ENCODE results near the gene MINDY4. TPM values are rescaled to one million over a fixed set of nuclear protein-coding genes. Genes with fewer than 3 reads are reported as not detected.

MINDY4 gene
- total RNA-seq, 6 donors from 2014 or later = 7.7 to 43.0 (median 19.4) TPM

DNA sequence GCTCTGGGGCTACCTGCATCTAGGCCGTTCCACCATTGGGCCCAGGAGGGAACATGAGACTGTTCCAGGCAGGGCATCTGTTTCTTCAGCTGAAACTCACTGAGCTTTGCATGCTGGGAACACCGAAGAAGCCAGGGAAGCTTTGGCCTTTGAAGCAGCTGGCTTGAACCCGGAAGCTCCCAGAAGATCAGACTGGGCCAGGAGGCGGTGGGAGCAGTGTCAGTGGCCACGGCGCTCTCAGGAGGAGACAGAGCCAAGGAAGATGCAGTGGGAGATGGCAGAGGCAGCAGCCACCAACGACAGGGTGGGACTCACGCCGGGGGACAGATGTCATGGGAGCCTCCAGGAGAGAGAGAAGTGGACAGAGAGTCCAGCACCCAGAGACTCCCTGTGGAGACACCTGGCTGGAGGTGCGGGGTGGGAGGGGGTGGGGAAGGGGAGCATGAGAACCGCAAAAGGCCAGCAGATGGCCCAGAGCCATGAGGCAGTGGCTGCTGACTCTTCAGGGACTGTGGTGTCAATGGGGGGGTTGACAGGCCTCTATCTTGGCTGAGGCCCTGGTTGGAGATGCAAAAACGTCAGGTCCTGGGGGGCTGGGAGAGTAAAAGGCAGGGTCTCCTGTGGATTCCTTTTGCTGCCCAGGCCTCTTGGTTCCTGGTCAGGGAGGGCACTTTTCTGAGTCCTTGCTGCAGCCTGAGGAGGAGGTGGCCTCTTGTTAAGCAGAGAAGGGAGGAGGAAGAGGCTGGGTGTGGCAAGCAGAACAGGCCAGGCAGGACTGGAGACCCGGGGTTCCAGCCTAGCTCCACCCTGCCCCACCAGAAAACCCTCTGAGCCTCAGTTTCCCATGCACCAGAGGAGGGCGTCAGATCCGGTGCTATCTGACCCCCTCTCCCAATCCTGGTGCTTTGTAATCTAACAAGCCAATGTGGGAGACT is 134.1 kb downstream of the MINDY4 start:
- Histone ChIP-seq H3K4me1 (peaks cover 64 to 84% (median 82%) of the 10 kb centered on the region in 4 donors), H3K27me3 (no peaks in the 10 kb centered on the region), H3K27ac (peak overlapping the region; percentile 62 to 81 (median 77)), H3K36me3 (no peaks in the 10 kb centered on the region), H3K4me3 (no peak overlapping the region), H3K9me3 (no peaks in the 10 kb centered on the region)
- WGBS, 2 donors = 67 to 78% methylated on average over 8 to 15 of the region's 15 CpGs
- ATAC-seq (ENCODE audit: low FRiP score in 2 of 2) = peak in 1 of 2 donors; percentile 25
- DNase-seq = peak; percentile 45 to 71
- TF ChIP-seq, protein P1, sequence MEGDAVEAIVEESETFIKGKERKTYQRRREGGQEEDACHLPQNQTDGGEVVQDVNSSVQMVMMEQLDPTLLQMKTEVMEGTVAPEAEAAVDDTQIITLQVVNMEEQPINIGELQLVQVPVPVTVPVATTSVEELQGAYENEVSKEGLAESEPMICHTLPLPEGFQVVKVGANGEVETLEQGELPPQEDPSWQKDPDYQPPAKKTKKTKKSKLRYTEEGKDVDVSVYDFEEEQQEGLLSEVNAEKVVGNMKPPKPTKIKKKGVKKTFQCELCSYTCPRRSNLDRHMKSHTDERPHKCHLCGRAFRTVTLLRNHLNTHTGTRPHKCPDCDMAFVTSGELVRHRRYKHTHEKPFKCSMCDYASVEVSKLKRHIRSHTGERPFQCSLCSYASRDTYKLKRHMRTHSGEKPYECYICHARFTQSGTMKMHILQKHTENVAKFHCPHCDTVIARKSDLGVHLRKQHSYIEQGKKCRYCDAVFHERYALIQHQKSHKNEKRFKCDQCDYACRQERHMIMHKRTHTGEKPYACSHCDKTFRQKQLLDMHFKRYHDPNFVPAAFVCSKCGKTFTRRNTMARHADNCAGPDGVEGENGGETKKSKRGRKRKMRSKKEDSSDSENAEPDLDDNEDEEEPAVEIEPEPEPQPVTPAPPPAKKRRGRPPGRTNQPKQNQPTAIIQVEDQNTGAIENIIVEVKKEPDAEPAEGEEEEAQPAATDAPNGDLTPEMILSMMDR (IDR thresholded peaks at IDR 0.05) = no peak
- no peak for TF ChIP-seq POLR2A (IDR thresholded peaks at IDR 0.05)
- no peak for TF ChIP-seq EP300 (IDR thresholded peaks at IDR 0.05)
- TF ChIP-seq POLR2AphosphoS5 (IDR thresholded peaks at IDR 0.05) = no peak

DNA sequence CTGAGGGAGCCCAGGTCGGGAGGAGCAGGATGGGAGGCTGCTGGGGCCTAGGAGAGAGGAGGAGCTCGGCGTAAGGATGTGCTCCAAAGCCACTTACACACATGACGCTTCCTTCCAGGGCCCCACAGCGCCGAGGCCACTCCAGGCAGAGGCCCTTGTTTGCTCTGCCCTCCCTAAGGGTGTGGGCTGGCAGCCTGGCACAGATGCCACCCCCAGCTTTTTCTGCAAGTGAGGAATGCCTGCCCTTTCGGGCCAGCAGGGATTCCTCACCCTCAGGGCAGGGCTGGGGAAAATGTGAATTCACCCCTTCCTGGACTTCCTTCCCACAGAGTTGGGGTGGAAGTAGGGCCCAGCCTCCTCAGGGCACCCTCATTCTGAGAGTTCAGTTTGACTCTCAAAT is 134.8 kb downstream of the MINDY4 start:
- peaks cover 71 to 89% (median 85%) of the 10 kb centered on the region in 4 donors for H3K4me1 ChIP-seq
- WGBS, 2 donors = 42% methylated on average over 7 of the region's 7 CpGs; no CpG with 5 or more reads in 1 of the 2 donors
- H3K36me3 ChIP-seq = no peaks in the 10 kb centered on the region
- H3K4me3 ChIP-seq = no peak overlapping the region
- DNase-seq (peak; percentile 70 to 89), ATAC-seq (ENCODE audit: low FRiP score in 2 of 2) (peak; percentile 12 to 84)
- no peaks in the 10 kb centered on the region for H3K9me3 ChIP-seq
- H3K27me3 ChIP-seq = no peaks in the 10 kb centered on the region
- peak overlapping the region; percentile 62 to 81 (median 77) for H3K27ac ChIP-seq
- TF ChIP-seq POLR2A (IDR thresholded peaks at IDR 0.05) = no peak
- TF ChIP-seq POLR2AphosphoS5 (IDR thresholded peaks at IDR 0.05) = peak in 1 of 2 donors; percentile 68
- TF ChIP-seq, protein P1 (IDR thresholded peaks at IDR 0.05) = peak in 1 of 6 experiments; percentile 15

DNA sequence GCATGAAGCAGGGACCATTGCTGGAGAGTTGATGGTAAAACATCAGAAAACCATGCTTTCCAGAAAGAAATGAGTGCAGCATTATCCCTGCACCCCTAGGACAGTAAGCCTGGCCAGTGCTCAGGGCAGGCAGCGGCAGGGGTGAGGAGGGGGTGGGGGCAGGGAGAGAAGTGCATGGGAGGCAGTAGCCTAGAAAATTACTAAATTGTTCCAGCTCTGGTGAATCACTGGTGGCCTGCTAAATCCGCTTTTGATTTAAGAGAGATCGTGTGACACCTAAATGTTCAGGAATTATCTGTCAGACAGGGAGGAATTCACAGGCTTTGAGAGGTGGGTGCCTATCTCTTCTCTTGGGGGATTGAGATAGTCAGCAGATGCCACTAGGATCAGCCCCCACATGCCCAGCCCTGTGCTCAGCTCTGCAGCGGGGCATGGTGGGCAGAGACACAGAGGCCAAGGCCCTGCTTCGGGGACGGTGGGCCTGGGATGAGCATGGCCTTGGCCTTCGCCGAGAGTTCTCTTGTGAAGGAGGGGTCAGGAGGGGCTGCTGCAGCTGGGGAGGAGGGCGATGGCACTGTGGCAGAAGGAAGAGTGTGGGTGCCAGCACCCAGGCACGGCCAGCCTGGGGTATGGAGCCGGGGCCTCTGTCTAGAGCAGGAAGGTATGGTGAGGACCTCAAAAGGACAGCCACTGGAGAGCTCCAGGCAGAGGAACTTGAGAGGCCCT is 135.5 kb downstream of the MINDY4 start:
- H3K27ac ChIP-seq = peak overlapping the region; percentile 62 to 81 (median 77)
- WGBS, 2 donors = 82 to 85% methylated on average over 11 of the region's 11 CpGs
- peaks cover 76 to 96% (median 86%) of the 10 kb centered on the region in 4 donors for H3K4me1 ChIP-seq
- peak in 1 of 2 donors; percentile 27 for ATAC-seq (ENCODE audit: low FRiP score in 2 of 2)
- H3K27me3 ChIP-seq = no peaks in the 10 kb centered on the region
- peak in 1 of 2 donors; percentile 59 for DNase-seq
- H3K4me3 ChIP-seq = no peak overlapping the region
- H3K36me3 ChIP-seq = no peaks in the 10 kb centered on the region
- TF ChIP-seq, protein P1 (IDR thresholded peaks at IDR 0.05) = no peak
- H3K9me3 ChIP-seq = no peaks in the 10 kb centered on the region

DNA sequence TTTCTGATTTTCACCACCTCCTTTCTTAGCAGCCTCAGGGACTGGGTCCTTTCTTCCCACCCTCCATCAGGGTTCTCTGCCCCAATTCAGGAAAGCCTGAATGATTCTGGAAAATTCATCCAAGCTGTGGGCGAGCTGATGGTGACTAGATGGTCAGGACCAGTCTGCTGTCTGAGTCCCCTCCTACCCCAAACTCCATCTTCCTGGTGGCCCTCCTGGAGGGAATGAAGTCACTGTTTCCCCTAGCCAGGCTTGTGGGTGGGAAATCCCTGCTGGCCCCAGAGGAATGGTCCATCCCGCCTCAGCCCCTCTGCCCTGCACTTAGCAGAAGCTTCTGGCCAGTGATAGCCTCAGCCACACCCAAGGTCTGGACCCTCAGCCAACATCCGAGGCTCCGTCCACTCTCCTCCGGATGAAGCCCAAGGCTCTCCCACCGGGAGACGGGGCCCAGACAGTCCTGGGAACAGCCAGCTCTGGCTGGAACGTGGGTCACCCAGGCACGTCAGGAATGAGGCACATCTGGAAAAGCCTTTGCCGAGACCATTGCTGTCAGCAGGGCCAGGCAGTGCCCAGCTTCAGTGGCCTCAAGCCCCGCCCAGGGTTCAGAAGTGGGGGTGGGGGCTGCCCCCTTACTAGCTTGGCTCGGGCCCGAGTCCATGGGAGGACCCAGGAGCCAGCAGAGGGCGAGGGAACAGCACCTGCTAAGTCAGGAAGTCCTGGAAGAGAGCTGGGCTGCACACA is 136.5 kb downstream of the MINDY4 start:
- Histone ChIP-seq H3K4me1 (peaks cover 70 to 94% (median 79%) of the 10 kb centered on the region in 4 donors), H3K4me3 (no peak overlapping the region), H3K27me3 (no peaks in the 10 kb centered on the region), H3K36me3 (no peaks in the 10 kb centered on the region), H3K9me3 (no peaks in the 10 kb centered on the region), H3K27ac (peak overlapping the region; percentile 11 to 81 (median 77))
- ATAC-seq (ENCODE audit: low FRiP score in 2 of 2) (peak in 1 of 2 donors; percentile 66), DNase-seq (peak; percentile 65 to 77)
- WGBS, 2 donors = 55 to 58% methylated on average over 9 to 14 of the region's 14 CpGs
- TF ChIP-seq EP300 (IDR thresholded peaks at IDR 0.05) (no peak), POLR2AphosphoS5 (IDR thresholded peaks at IDR 0.05) (no peak), POLR2A (IDR thresholded peaks at IDR 0.05) (no peak)
- TF ChIP-seq, protein P1 (IDR thresholded peaks at IDR 0.05) = no peak
